ENCODE data around the gene CDC14A.

CDC14A gene

GRCh38 chr1:100456880-100457279, 104.6 kb downstream of the CDC14A start:
- DNase-seq = no peak

GRCh38 chr1:100457683-100458082, 105.4 kb downstream of the CDC14A start:
- DNase-seq = no peak

- no peak for DNase-seq
Measured at GRCh38 chr1:100458661-100459357, 106.5 kb downstream of the CDC14A start.

DNA sequence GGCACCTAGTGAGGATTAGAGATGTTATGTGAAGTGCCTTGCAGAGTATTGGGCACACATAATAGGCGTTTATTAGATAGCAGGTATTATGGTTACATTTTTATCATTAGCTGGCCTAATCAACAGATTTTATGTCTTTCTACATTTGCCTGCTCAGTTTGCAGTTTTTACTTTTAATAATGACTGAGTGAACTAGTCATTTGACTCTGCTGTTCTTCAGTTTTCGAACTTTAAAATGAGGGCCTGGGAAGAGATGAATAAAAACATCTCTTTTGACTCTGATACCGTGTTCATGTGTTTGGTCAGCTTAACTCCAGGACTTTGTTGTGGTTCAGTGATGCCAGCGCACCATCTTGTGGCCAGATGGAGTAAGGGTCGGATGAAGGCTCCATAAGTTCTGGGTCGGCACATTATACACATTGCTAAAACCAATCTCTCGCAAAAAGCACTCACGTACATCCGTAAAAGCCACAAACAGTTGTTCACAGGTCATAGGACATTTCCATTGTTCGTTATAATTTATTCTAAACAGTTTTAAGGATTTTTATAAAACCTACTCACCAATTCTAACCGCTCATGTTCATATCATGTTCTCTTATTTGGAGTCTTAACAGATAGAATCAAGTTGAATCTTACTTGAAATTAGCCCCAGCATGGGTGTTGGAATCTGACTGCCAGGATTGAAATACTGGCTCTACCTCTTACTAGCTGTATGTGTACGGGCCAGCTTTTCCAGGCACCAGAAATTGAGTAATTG, 107.2 kb downstream of the CDC14A start:
- DNase-seq = peak; percentile 61 to 63

DNA sequence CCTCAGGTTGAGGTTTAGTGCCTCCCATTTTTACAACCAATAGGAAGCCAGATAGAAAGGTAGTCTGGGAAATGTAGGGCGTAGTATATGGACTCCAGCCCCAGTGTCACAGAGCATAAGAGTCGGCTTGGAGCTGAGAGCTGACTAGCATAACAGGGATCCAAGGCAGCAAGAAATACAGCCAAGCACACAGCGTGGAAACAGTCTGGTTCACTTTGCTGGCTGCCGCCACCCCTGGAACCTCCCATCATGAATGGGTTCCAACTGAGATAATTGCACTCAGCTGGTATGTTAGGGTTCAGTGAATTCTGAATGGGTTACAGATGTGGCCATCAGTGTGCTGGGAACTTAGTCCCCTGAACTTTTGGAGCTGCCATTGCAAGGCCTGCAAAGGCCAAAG, 108.9 kb downstream of the CDC14A start:
- no peak for DNase-seq

DNA sequence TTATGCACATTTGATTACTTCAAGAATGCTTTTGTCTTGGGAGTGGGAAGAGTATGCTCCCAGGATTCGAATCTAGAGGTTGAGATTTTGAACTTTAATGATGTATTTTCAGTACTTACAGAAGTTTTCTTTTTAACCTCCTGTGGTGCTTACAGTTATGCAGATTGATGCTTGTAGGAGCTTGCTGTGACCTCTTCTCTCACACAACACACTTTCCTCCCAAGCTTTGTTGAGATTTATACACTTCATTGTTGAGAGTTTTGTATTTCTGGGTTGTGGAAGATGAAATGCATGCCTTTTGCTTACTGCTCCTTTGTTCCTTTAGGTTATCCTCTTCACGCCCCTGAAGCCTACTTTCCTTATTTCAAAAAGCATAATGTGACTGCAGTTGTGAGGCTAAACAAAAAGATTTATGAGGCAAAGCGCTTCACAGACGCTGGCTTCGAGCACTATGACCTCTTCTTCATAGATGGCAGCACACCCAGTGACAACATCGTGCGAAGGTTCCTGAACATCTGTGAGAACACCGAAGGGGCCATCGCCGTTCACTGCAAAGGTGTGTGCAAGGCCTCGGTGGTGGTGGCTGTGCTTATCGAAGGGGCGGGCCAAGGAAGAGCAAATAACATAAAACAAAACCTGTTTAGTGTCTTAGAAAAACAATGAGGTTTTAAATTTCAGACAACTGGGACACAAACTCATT, 110.2 kb downstream of the CDC14A start:
- DNase-seq = no peak

DNA sequence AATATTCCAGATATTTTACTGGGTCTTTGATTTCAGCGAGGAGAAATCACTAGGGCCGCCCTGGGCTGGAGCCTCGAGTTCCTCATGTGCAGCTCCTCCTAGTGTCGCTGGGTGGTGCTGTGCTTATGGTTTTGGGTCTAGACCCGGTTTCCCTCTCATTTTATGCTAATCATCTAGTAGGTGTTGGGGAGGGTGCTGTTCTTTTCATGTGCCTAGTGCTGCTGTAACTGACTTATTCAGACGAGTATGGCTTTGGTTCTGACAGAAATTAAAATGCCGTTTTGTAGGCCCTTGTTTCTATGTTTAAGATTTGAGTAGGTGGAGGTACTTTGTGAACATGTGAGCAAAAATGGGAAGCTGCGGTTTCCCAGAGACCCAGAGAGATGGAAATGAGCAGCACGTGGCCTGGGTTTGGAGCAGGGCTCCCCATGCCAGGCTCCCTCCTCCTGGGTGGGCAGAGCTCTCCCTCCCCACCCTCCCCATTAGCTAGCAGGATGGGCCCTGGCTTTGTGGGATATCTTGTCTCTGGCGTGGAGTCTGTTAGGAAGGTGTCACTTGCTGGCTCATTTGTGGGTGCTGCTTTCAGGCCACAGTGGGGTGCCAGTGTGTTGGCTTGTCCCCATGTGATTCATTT, 111.6 kb downstream of the CDC14A start:
- DNase-seq = peak; percentile 44 to 45

- DNase-seq = no peak
Measured at GRCh38 chr1:100469578-100469977, 117.3 kb downstream of the CDC14A start.

DNA sequence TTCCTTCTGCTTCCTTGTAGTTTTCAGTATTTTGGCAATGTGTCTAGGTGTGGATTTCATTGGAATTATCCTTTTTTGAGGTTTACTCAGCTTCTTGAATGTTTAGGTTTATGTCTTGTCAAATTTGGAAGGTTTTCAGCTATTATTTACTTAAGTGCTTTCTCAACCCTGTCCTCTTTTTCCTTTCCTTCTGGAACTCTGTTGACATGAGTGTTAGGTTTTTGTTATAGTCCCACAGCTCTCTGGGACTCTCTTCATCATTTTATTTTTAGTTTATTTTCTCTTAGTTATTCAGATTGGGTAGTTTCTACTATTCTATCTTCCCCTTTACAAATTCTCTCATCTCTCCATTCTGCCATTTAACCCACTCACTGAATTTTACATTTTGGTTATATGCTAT, 122.5 kb downstream of the CDC14A start:
- no peak for DNase-seq

DNA sequence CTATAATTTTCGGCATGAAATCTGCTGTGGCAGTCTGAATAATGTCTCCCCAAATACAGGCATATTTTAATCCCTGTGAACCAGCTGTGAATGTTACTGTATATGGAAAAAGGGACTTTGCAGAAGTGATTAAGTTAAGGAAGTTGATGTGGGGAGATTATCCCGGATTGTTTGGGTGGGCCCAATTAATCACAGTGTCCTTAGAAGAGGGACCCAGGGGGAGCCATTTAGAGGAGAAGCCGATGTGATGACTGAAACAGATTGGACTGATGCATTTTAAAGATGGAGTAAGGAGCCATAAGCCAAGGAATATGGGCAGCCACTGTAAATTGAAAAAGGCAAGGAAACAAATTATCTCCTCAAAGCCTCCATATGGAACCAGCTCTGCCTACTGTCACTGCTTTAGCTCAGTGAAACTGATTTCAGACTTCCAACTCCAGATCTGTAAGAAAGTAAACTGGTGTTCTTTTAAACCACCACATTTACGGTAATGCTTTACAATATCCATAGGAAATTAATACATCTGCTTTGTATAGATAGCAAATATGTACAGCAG, 124.5 kb downstream of the CDC14A start:
- no peak for DNase-seq

- DNase-seq = no peak
Measured at GRCh38 chr1:100478816-100479215, 126.5 kb downstream of the CDC14A start.

DNA sequence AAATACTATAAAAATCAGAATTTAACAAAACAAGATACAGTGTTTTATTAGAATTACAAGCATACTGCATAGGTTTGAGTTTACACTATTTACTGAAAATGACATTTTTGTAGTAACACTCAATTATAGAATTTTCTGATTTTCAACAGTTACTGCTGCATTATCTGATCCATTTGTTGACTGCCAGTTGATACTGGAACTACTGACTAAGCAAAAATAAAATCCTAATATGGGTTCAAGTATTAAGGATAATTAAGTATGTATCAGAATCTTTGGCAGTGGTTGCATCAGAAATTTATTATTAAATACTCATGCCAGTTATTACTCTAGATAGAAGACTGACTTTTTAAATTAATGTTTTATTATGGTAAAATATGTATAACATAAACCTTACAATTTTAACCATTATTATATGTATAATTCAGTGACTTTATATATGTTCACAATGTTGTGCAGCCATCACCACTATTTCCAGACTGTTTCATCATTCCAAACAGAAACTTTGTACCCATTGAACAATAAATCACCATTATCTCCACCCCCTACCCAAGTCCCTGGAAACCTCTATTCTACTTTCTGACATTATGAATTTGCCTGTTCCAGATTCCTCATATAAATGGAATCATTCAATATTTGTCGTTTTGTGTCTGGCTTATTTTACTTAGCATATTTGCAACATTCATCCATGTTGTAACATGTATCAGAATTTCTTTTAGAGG, 127.5 kb downstream of the CDC14A start:
- DNase-seq = no peak

DNA sequence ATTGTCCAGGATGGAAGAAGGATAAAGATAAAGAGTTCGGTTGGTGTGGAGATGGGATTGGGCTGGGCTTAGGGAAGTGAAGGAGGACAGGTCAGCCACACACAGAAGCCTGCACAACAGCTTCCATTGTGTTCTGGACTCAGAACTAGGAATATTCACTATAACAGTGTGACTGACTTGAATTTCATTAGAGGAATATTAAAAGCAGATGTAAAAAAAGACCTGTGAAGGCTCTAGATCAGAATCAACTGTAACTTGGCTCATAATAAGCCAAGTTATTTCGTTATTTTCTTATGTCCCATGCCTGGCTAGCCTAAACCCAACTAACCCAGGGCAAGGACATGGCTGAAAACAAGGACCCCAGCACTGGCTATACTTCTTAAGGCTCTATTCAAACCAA, 129.0 kb downstream of the CDC14A start:
- no peak for DNase-seq

DNA sequence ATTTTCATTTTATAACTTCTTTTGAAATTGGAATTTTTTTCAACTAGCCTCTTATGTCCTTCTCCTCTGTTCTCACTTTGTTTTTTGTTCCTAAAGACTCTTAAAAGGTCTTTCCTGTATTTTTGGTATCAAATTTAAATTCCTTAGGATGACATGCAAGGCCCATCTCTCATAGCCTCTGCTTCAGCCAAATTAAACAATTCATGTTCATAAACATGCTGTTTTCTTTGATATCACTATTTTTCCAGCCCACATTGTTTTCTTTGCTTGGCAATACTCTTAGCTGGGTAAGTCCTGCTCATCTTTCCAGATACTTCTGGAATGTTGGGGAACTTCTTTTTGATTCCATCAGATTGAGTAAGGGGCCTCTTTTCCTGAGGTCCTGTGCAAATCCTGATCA, 129.9 kb downstream of the CDC14A start:
- DNase-seq = no peak

- no peak for DNase-seq
Measured at GRCh38 chr1:100482748-100483147, 130.4 kb downstream of the CDC14A start.

DNA sequence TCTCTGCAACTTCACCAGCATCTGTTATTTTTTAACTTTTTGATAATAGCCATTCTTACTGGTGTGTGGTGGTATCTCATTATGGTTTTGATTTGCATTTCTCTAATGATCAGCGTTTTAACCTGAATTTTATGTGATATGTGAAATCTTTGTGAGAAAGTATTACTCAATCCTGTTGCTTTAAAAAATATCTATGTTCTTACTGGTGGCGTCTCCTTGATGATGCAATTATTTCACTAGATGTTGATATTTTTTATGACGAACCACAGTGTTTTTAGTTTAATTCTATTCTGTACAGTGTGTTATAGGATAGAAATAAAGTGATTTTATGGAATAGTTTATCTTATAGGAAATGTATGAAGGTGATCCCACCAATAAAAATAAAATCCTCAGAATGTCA, 130.9 kb downstream of the CDC14A start:
- DNase-seq = no peak

DNA sequence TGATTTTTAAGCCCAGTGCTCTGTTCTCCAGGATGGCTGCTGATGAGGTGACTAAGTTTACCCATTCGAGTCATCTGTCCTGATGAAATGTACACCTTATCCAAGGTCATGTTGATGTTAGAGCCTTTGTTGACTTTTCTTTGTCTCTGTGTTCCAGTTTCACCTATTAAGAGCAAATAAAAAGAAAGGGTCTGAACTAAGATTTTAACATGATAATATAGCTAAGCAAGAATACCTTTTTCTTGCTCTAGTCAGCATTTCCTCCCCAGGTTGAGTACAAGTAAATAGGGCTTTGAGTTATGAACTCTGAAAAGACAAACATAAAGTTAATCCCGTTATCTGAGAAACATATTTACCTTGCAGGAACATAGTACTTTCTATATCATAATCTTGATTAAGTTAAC, 133.6 kb downstream of the CDC14A start:
- no peak for DNase-seq

GRCh38 chr1:100494393-100495084, 142.2 kb downstream of the CDC14A start:
- DNase-seq = no peak

DNA sequence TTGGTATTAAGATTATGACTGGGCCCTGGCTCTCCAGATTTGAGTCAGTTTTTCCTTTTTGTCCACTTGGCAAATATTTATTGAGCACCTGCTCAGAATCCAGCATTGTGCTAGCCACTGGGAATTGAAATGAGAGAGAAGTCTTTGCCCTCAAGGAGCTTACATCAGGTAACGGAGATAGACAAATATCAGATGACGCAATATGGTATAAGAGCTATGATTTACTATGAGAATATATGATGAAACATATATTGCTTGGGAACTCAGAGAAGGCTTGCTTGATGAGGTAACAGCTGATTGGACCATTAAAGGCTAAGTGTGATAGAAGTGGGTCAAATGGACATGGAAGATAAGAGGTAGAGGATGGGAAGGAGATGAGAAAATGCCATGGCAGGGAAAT, 144.6 kb downstream of the CDC14A start:
- no peak for DNase-seq

DNA sequence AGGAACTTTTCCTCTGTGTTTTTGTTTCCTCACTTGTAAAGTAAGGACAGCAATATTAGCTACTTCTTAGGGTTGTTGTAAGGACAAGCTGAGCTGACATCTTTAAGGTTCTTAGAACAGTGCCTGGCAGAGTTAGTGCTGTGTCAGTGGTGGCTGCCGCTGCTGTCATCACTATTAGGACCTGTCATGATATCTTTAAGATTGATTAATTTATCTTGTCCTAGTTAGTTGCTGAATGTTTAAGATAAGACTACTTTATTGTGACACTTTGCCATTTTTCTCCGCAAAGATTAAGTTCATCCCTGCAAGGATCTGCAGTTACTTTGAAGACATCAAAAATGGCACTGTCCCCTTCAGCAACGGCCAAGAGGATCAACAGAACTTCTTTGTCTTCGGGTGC, 145.5 kb downstream of the CDC14A start:
- DNase-seq = no peak

- DNase-seq = no peak
Measured at GRCh38 chr1:100499194-100499811, 147.0 kb downstream of the CDC14A start.

All from stimulated activated CD4-positive, alpha-beta T cell treated with anti-CD3 and anti-CD28 coated beads, Interleukin-4, amount 100 ng/mL, for 4 hours (primary cell).